SK-N-SH (cell line): ENCODE data around the gene GSTM1.

Source experiments
- EZH2phosphoT487 ChIP-seq: fragments of 200-600 bp; sonication (generic); IDR thresholded peaks from 2 replicates; pipeline ENCODE4 v1.6.1; 2017; ENCODE audit warnings: low read depth, mixed run types, mild to moderate bottlenecking, antibody characterized with exemption, moderate library complexity, borderline replicate concordance
- GATA2 ChIP-seq: sonication (generic); formaldehyde crosslinking; IDR thresholded peaks from 2 replicates; pipeline ENCODE4 v1.5.0; 2020; ENCODE audit warnings: mild to moderate bottlenecking, missing genetic modification reagents
- JUND ChIP-seq: IDR thresholded peaks from 2 replicates; pipeline ENCODE4 v1.4.0; 2012
- MXI1 ChIP-seq: IDR thresholded peaks from 2 replicates; pipeline ENCODE4 v1.6.1; 2012; ENCODE audit warnings: mild to moderate bottlenecking, low read depth, low read length, improper control_type of control experiment
- NRF1 ChIP-seq: IDR thresholded peaks from 2 replicates; pipeline ENCODE4 v1.6.1; 2012; ENCODE audit warnings: low read depth, mild to moderate bottlenecking, low read length
- POLR2AphosphoS5 ChIP-seq: IDR thresholded peaks from 2 replicates; pipeline ENCODE4 v1.6.1; 2012; ENCODE audit warnings: low read depth, low read length
- RCOR1 ChIP-seq: fragments of 150-350 bp; IDR thresholded peaks from 2 replicates; pipeline ENCODE4 v1.6.1; 2017; ENCODE audit warnings: antibody characterized with exemption, low read length
- TAF1 ChIP-seq: IDR thresholded peaks from 2 replicates; pipeline ENCODE4 v1.6.1; 2012; ENCODE audit warnings: low read depth, mild to moderate bottlenecking, low read length, moderate library complexity, borderline replicate concordance
- TF ChIP-seq, protein P1 (sequence below): fragments of 200-600 bp; sonication (generic); IDR thresholded peaks from 2 replicates; pipeline ENCODE4 v1.6.1; 2017; ENCODE audit warnings: antibody characterized with exemption, mild to moderate bottlenecking, moderate library complexity
- TF ChIP-seq, protein P2 (sequence below): IDR thresholded peaks from 2 replicates; pipeline ENCODE4 v1.6.1; 2012; ENCODE audit warnings: mild to moderate bottlenecking, low read depth, low read length, moderate library complexity

DNA sequence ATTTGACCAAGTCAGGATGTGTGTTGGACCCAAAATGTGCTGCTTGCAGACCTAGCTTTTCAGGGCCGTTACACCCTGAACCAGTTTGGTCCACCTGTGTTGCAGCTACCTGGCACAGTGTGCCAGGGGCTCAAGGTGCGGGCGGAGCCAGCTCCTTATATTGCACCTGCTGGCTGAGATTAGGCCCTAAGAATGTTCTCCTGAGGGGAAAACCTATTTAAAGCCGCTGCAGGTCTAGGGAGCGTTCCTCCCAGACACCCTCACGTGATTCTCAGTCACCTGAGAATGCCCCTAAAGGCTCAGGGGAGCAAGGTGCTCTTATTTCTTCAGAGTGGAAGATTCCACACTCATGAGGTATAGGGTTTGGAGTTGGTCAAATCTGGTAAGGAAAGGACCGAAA is 41.3 kb downstream of the GSTM1 start:
- TF ChIP-seq, protein P1, sequence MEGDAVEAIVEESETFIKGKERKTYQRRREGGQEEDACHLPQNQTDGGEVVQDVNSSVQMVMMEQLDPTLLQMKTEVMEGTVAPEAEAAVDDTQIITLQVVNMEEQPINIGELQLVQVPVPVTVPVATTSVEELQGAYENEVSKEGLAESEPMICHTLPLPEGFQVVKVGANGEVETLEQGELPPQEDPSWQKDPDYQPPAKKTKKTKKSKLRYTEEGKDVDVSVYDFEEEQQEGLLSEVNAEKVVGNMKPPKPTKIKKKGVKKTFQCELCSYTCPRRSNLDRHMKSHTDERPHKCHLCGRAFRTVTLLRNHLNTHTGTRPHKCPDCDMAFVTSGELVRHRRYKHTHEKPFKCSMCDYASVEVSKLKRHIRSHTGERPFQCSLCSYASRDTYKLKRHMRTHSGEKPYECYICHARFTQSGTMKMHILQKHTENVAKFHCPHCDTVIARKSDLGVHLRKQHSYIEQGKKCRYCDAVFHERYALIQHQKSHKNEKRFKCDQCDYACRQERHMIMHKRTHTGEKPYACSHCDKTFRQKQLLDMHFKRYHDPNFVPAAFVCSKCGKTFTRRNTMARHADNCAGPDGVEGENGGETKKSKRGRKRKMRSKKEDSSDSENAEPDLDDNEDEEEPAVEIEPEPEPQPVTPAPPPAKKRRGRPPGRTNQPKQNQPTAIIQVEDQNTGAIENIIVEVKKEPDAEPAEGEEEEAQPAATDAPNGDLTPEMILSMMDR: no peak
- TF ChIP-seq GATA2 (CRISPR knock-in tag) (no peak), NRF1 (no peak), MXI1 (no peak), EZH2phosphoT487 (no peak), POLR2AphosphoS5 (no peak), RCOR1 (no peak), TAF1 (no peak), JUND (no peak)
- TF ChIP-seq, protein P2, sequence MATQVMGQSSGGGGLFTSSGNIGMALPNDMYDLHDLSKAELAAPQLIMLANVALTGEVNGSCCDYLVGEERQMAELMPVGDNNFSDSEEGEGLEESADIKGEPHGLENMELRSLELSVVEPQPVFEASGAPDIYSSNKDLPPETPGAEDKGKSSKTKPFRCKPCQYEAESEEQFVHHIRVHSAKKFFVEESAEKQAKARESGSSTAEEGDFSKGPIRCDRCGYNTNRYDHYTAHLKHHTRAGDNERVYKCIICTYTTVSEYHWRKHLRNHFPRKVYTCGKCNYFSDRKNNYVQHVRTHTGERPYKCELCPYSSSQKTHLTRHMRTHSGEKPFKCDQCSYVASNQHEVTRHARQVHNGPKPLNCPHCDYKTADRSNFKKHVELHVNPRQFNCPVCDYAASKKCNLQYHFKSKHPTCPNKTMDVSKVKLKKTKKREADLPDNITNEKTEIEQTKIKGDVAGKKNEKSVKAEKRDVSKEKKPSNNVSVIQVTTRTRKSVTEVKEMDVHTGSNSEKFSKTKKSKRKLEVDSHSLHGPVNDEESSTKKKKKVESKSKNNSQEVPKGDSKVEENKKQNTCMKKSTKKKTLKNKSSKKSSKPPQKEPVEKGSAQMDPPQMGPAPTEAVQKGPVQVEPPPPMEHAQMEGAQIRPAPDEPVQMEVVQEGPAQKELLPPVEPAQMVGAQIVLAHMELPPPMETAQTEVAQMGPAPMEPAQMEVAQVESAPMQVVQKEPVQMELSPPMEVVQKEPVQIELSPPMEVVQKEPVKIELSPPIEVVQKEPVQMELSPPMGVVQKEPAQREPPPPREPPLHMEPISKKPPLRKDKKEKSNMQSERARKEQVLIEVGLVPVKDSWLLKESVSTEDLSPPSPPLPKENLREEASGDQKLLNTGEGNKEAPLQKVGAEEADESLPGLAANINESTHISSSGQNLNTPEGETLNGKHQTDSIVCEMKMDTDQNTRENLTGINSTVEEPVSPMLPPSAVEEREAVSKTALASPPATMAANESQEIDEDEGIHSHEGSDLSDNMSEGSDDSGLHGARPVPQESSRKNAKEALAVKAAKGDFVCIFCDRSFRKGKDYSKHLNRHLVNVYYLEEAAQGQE: no peak
